GM12872 (cell line): ENCODE measurements around the gene FOXK2.

Experiments used
- CTCF ChIP-seq: IDR thresholded peaks from 3 replicates; pipeline ENCODE4 v1.5.1; 2011; ENCODE audit warnings: low read depth, mild to moderate bottlenecking, low read length, moderate library complexity; ENCODE audit not compliant: insufficient read depth

The FOXK2 gene

GRCh38 chr17:82518826-82519810 is at the start of gene FOXK2:
Gene FOXK2 (plus strand): TSS chr17:82519732. CDS start chr17:82519889, 157 bp downstream.
- no peak for TF ChIP-seq CTCF

DNA sequence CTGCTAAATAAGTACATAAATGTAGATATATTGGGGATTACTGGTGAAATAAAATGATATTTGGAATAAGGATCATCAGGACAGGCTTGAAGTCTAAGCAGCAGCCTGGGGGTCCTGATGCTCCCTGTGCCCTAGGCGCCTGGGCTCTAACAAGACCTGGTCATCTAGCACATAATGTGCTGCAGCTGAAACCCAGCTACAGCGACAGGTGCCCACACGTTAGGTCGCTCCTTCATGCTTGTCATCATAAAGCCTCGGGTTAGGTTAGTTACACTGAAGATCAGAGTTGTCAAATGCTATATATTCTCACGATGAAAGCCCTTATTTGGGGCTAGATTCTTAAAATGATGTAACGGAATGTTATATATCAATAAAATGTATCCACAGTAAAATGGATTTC is 49.5 kb upstream of the FOXK2 start:
- TF ChIP-seq CTCF, result no peak

DNA sequence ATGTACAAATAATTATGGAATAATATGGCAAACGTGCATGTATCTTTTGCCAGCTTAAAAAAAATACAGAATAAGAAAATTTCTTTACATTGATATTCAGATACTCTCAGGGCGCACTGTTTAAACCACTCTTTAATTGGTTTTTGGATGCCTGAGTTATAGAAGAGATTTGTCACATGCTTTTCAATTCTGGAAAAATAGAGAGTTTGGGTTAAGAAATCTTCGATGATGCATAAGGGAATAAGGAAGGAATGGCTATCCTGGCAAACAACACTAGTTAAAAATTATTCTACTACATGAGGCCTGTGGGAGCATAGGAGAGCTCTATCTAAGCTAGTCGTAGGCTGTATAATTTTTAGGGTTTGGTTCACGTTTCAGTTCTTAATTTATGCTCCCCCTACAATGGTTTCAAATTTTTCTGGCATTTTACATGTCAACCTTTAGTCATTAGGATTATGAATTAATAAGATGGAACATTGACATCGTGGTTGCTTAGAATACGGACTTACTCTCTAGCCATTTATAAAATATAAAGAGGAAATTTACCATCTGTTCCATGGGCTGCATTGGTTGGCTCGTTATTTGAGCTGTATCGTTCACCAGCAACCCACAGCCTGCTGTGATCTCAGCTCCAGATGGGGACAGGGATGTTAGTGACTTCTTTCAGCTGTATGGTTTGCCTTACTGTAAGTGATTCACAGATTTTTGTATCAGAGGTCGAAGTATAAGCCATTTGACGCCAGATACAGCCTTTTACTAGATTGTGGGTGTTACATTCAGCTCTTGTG is 45.1 kb upstream of the FOXK2 start:
- no peak for TF ChIP-seq CTCF

DNA sequence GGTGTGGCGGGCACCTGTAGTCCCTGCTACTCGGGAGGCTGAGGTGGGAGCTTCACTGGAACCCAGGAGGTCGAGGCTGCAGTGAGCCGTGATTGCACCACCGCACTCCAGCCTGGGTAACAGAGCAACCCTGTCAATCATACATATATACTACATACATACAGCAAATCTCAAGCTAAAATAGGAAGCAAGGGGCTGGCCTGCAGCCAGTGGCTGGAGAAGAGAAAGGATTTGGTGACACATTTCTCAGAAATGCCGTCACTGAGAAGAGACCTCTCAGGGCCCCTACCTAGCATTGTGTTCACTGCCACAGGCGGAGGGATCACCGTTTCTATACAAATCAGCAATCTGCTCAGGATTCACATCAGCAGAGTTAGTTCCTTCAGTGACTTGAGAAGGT is 44.1 kb upstream of the FOXK2 start:
- no peak for TF ChIP-seq CTCF

GRCh38 chr17:82477934-82478333 is 41.6 kb upstream of the FOXK2 start:
- no peak for TF ChIP-seq CTCF

DNA sequence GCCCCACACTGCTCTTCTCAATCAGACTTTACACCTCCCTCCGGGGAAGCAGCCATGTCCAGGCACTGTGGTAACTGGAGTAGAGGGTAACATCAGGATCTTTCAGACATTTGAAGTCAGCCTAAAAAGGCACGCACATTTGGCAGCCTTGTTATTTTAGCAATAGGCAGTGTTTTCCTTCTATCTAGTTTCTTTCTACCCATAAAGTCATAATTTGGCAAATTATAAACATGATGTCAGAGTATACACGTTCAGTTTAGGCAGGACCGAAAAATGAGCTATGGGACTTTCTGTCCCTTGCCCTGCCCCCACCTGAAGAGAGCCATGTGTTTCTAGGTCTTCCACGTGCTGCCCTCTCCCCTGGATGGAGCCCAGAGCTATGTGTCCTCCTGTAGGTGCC is 39.9 kb upstream of the FOXK2 start:
- no peak for TF ChIP-seq CTCF

- TF ChIP-seq CTCF, result no peak
Measured at GRCh38 chr17:82480318-82480717, 39.2 kb upstream of the FOXK2 start.
